ENCODE results near the gene SLC43A3. TPM values are rescaled to one million over a fixed set of nuclear protein-coding genes. Genes with fewer than 3 reads are reported as not detected.

SLC43A3 gene
- total and polyA plus RNA-seq, 5 donors from 2014 or later = 19.1 to 36.9 (median 24.4) TPM

DNA sequence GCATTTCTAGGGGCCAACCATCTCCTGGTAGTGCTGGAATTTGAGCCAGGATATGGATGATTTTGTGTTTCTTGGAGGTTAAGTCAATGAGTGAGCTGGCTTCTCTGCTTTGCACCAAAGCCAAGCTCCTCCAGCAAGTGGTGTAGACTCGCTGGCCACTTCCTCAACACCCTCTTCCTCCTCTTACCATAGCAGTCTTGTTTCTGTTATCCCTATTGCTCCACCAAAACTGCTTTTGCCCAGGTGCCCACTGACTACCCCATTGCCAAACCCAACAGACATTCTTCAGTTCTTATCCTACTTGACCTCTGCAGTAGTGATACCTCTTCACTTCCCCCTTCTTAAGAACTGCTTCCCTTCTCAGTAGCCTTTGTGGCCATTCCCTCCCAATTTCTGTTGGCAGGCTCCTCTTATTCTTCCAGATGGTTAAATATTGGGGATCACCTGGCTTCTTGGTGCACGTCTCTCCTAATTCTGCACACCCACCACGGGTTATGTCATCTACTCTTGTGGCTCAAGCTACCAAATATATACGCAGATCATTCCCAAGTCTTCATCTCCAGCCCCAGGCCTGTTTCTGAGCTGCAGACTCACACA, 29.4 kb downstream of the SLC43A3 start:
- no peaks in the 10 kb centered on the region for H3K27me3 ChIP-seq (ENCODE audit: control insufficient read depth, insufficient read depth, low read length)
- H3K36me3 Mint-ChIP-seq = no peaks in the 10 kb centered on the region
- H3K4me3 Mint-ChIP-seq = no peak overlapping the region
- no peaks in the 10 kb centered on the region for H3K4me1 ChIP-seq (ENCODE audit: control insufficient read depth, insufficient read depth, low read length, poor library complexity, severe bottlenecking)
- H3K27ac ChIP-seq (ENCODE audit: insufficient read depth, low read length, poor library complexity, severe bottlenecking) = no peak overlapping the region
- no peak overlapping the region for H3K27ac Mint-ChIP-seq
- no peaks in the 10 kb centered on the region for H3K9me3 ChIP-seq (ENCODE audit: control insufficient read depth in 2 of 2, low read length in 2 of 2)
- no peaks in the 10 kb centered on the region for H3K9me3 Mint-ChIP-seq
- no peak for ATAC-seq (ENCODE audit: low read depth in 2 of 2)
- no peak overlapping the region for H3K4me3 ChIP-seq (ENCODE audit: low read depth, low read length)
- H3K36me3 ChIP-seq (ENCODE audit: control insufficient read depth, insufficient read depth, low read length) = no peaks in the 10 kb centered on the region
- H3K4me1 Mint-ChIP-seq = no peaks in the 10 kb centered on the region
- no peak for DNase-seq
- H3K27me3 Mint-ChIP-seq = no peaks in the 10 kb centered on the region

DNA sequence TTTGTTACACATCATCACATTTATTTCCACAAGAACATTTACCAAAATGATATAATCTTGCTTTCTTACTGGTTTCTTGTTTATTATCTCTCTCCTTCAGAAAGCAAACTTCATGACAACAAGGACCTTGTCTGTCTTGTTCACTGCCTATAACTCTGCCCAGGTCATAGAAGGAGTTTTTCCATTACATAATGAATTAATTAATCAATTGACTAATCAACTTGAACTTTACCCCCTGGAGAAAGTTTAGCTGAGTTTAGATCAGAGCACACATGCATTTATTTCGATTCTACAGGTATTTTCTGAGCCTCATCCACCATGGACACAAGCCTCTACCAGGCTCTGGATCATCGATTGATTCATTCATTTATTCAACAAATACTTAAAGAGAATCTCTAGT, 30.2 kb downstream of the SLC43A3 start:
- H3K27me3 ChIP-seq (ENCODE audit: control insufficient read depth, insufficient read depth, low read length) = no peaks in the 10 kb centered on the region
- DNase-seq (no peak), ATAC-seq (ENCODE audit: low read depth in 2 of 2) (no peak)
- H3K4me1 ChIP-seq (ENCODE audit: control insufficient read depth, insufficient read depth, low read length, poor library complexity, severe bottlenecking) = no peaks in the 10 kb centered on the region
- Mint-ChIP-seq H3K27me3 (no peaks in the 10 kb centered on the region), H3K4me1 (no peaks in the 10 kb centered on the region), H3K9me3 (no peaks in the 10 kb centered on the region), H3K4me3 (no peak overlapping the region), H3K27ac (no peak overlapping the region), H3K36me3 (no peaks in the 10 kb centered on the region)
- H3K36me3 ChIP-seq (ENCODE audit: control insufficient read depth, insufficient read depth, low read length) = no peaks in the 10 kb centered on the region
- no peak overlapping the region for H3K4me3 ChIP-seq (ENCODE audit: low read depth, low read length)
- H3K9me3 ChIP-seq (ENCODE audit: control insufficient read depth in 2 of 2, low read length in 2 of 2) = no peaks in the 10 kb centered on the region
- H3K27ac ChIP-seq (ENCODE audit: insufficient read depth, low read length, poor library complexity, severe bottlenecking) = no peak overlapping the region

DNA sequence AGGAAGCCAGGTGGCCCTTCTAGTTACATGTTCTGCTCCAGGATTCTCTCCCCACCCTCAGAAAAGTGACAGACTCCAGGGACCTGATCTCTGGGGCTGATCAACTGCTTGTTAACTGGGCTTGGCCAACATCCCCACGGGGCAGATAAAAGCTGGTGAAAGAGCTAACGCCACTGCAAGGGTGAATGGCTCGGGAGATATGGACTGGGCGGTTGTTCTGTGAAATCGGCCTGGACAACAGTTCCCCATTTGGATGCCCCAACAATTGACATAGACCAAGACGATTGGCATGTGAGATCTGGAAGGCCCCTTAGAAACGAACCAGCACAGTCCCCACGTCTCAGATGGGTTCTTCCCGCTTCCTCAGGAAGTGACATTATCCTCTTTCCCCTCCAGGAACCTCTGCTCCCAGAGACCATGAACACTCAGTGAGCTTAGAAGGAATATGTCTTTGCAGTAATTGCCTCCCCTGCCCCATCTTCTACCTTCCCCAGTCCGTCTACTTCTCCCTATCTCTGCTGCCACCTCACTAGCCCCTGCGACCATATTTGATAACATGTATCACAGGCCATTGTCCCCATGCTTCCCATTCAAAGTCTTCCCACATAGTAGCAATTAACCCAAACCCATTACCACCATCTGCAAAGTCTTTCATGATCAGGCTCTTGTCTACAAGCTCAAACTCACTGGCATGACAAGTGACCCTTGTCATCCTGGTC, 30.9 kb downstream of the SLC43A3 start:
- no peaks in the 10 kb centered on the region for H3K4me1 ChIP-seq (ENCODE audit: control insufficient read depth, insufficient read depth, low read length, poor library complexity, severe bottlenecking)
- H3K27me3 Mint-ChIP-seq = no peaks in the 10 kb centered on the region
- no peaks in the 10 kb centered on the region for H3K27me3 ChIP-seq (ENCODE audit: control insufficient read depth, insufficient read depth, low read length)
- H3K4me1 Mint-ChIP-seq = no peaks in the 10 kb centered on the region
- DNase-seq = no peak
- H3K27ac ChIP-seq (ENCODE audit: insufficient read depth, low read length, poor library complexity, severe bottlenecking) = no peak overlapping the region
- H3K27ac Mint-ChIP-seq = no peak overlapping the region
- no peak for ATAC-seq (ENCODE audit: low read depth in 2 of 2)
- H3K36me3 Mint-ChIP-seq = no peaks in the 10 kb centered on the region
- H3K4me3 Mint-ChIP-seq = no peak overlapping the region
- no peaks in the 10 kb centered on the region for H3K9me3 Mint-ChIP-seq
- no peaks in the 10 kb centered on the region for H3K36me3 ChIP-seq (ENCODE audit: control insufficient read depth, insufficient read depth, low read length)
- no peak overlapping the region for H3K4me3 ChIP-seq (ENCODE audit: low read depth, low read length)
- no peaks in the 10 kb centered on the region for H3K9me3 ChIP-seq (ENCODE audit: control insufficient read depth in 2 of 2, low read length in 2 of 2)

DNA sequence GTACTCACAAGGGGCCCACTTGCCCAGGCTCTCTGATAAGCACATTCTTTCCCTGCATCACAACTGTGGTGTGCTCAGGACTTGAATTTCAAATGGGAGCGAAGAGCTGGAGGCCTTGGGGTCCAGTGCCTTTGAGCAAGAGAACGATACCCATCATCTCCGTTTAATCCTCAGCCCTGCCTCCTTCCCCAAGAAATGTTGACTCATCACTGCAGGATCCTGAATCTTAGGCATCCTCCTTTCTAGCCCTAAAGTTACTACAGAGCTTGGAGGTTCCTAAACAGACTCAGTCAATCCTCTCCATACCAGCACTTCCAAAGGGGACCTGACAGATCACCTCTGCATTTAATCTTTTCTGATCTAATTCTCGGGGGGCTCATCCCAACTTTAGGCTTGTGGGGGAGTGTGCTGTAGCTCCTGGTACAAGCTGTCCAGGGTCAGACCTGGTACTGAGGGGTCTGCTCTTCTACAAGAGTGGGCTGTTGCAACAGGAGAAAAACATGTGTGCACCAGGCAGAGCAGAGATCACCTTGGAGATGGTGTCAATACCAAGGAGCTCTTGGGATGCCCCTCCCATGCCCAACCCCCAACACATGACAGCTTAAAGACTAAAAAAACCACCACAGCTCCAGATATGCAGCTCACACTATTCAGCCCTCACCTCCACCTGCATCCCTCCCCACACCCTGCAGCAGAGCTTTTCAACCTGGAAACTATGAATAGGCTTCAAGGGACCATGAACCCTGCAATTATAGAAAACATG, 32.5 kb downstream of the SLC43A3 start:
- no peaks in the 10 kb centered on the region for H3K27me3 Mint-ChIP-seq
- H3K27ac ChIP-seq (ENCODE audit: insufficient read depth, low read length, poor library complexity, severe bottlenecking) = no peak overlapping the region

DNA sequence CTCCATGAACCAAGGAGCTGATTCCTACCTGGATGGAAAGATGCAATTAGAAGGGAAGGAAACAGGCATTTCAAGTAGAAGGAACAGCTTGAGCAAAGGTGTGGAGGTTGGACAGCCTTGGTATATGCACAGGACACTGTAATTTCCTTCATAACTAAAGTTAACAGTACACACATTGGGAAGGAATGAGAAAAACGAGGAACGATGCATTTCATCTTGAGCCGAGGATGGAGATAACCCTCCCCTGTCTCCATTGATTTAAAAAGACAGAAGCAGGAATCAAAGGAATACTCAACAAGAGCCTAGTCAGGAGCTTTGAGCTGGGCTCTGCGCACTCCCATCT, 34.2 kb downstream of the SLC43A3 start:
- Histone ChIP-seq H3K36me3 (ENCODE audit: control insufficient read depth, insufficient read depth, low read length) (no peaks in the 10 kb centered on the region), H3K9me3 (ENCODE audit: control insufficient read depth in 2 of 2, low read length in 2 of 2) (no peaks in the 10 kb centered on the region), H3K4me3 (ENCODE audit: low read depth, low read length) (no peak overlapping the region), H3K27me3 (ENCODE audit: control insufficient read depth, insufficient read depth, low read length) (no peaks in the 10 kb centered on the region), H3K27ac (ENCODE audit: insufficient read depth, low read length, poor library complexity, severe bottlenecking) (no peak overlapping the region), H3K4me1 (ENCODE audit: control insufficient read depth, insufficient read depth, low read length, poor library complexity, severe bottlenecking) (no peaks in the 10 kb centered on the region)
- Mint-ChIP-seq H3K27me3 (no peaks in the 10 kb centered on the region), H3K36me3 (no peaks in the 10 kb centered on the region), H3K27ac (no peak overlapping the region), H3K4me3 (no peak overlapping the region), H3K9me3 (no peaks in the 10 kb centered on the region), H3K4me1 (no peaks in the 10 kb centered on the region)
- DNase-seq (no peak), ATAC-seq (ENCODE audit: low read depth in 2 of 2) (no peak)

More for the DNA sequence above, 32.5 kb downstream of the SLC43A3 start:
- Mint-ChIP-seq H3K4me1 (no peaks in the 10 kb centered on the region), H3K27ac (no peak overlapping the region), H3K36me3 (no peaks in the 10 kb centered on the region), H3K9me3 (no peaks in the 10 kb centered on the region), H3K4me3 (no peak overlapping the region)
- Histone ChIP-seq H3K36me3 (ENCODE audit: control insufficient read depth, insufficient read depth, low read length) (no peaks in the 10 kb centered on the region), H3K27me3 (ENCODE audit: control insufficient read depth, insufficient read depth, low read length) (no peaks in the 10 kb centered on the region), H3K9me3 (ENCODE audit: control insufficient read depth in 2 of 2, low read length in 2 of 2) (no peaks in the 10 kb centered on the region), H3K4me1 (ENCODE audit: control insufficient read depth, insufficient read depth, low read length, poor library complexity, severe bottlenecking) (no peaks in the 10 kb centered on the region), H3K4me3 (ENCODE audit: low read depth, low read length) (no peak overlapping the region)
- no peak for ATAC-seq (ENCODE audit: low read depth in 2 of 2)
- DNase-seq = no peak

DNA sequence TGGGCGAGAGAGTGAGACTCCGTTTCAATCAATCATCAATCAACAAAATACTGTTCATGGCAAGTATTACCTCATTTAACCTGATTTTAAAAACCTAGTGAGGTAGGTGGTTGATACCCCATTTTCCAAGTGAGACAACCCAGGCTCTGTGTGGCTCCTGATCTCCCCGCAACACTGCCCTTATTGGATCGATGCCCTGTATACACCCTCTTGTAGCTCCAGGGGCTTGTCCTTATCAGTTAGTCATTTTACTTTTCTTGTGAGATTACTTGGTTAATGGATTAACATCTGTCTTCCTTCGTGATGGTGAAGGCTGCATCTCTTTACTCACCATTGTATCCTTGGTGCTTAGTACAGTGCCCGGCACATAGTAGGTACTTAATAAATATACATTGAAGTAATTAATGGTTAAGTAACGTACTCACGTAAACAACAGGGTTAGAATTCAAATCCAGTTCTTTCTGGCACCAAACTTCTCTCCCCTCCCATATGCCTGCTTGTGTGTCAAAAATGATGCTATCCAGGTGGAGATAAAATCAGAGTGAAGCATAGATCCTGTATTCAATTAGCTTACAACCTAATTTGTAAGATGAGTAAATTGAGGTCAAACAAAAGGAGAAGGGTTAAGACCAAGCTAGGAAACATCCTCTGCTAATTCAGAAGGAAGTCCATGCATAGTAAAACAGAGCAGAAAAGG, 34.7 kb downstream of the SLC43A3 start:
- no peaks in the 10 kb centered on the region for H3K36me3 Mint-ChIP-seq
- H3K27ac ChIP-seq (ENCODE audit: insufficient read depth, low read length, poor library complexity, severe bottlenecking) = no peak overlapping the region
- H3K4me1 Mint-ChIP-seq = no peaks in the 10 kb centered on the region
- H3K27me3 ChIP-seq (ENCODE audit: control insufficient read depth, insufficient read depth, low read length) = no peaks in the 10 kb centered on the region
- no peak overlapping the region for H3K4me3 ChIP-seq (ENCODE audit: low read depth, low read length)
- H3K4me1 ChIP-seq (ENCODE audit: control insufficient read depth, insufficient read depth, low read length, poor library complexity, severe bottlenecking) = no peaks in the 10 kb centered on the region
- H3K27me3 Mint-ChIP-seq = no peaks in the 10 kb centered on the region
- no peak overlapping the region for H3K4me3 Mint-ChIP-seq
- H3K9me3 ChIP-seq (ENCODE audit: control insufficient read depth in 2 of 2, low read length in 2 of 2) = no peaks in the 10 kb centered on the region
- no peak overlapping the region for H3K27ac Mint-ChIP-seq
- no peaks in the 10 kb centered on the region for H3K36me3 ChIP-seq (ENCODE audit: control insufficient read depth, insufficient read depth, low read length)
- H3K9me3 Mint-ChIP-seq = no peaks in the 10 kb centered on the region
- ATAC-seq (ENCODE audit: low read depth in 2 of 2) (no peak), DNase-seq (no peak)

DNA sequence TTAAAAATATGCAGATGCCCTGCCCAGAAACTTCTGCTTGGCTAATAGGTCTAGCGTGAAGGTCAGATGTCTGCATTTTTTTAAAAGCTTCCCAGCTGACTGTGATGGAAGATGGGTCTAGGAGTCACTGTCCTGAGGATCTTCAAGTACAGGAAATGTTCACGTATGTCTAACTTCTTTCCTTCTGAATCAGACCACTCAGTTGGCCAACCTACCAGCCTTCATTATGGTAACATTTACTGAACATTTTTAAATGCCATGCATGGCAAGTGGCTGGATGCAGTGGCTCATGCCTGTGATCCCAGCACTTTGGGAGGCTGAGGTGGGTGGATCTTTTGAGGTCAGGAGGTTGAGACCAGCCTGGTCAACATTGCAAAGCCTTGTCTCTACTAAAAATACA, 35.4 kb downstream of the SLC43A3 start:
- no peak overlapping the region for H3K4me3 Mint-ChIP-seq
- no peaks in the 10 kb centered on the region for H3K4me1 Mint-ChIP-seq
- Histone ChIP-seq H3K36me3 (ENCODE audit: control insufficient read depth, insufficient read depth, low read length) (no peaks in the 10 kb centered on the region), H3K9me3 (ENCODE audit: control insufficient read depth in 2 of 2, low read length in 2 of 2) (no peaks in the 10 kb centered on the region), H3K27ac (ENCODE audit: insufficient read depth, low read length, poor library complexity, severe bottlenecking) (no peak overlapping the region), H3K27me3 (ENCODE audit: control insufficient read depth, insufficient read depth, low read length) (no peaks in the 10 kb centered on the region), H3K4me1 (ENCODE audit: control insufficient read depth, insufficient read depth, low read length, poor library complexity, severe bottlenecking) (no peaks in the 10 kb centered on the region), H3K4me3 (ENCODE audit: low read depth, low read length) (no peak overlapping the region)
- no peak for ATAC-seq (ENCODE audit: low read depth in 2 of 2)
- no peaks in the 10 kb centered on the region for H3K27me3 Mint-ChIP-seq
- DNase-seq = no peak
- H3K9me3 Mint-ChIP-seq = no peaks in the 10 kb centered on the region
- H3K36me3 Mint-ChIP-seq = no peaks in the 10 kb centered on the region
- H3K27ac Mint-ChIP-seq = no peak overlapping the region
